ENCODE measurements around the gene GSTT2.

GSTT2 gene

GRCh38 chr22:24023204-24023789, 43.4 kb downstream of the GSTT2 start:
- TF ChIP-seq CTCF (IDR thresholded peaks at IDR 0.05; ENCODE audit: borderline replicate concordance, insufficient read depth, low read depth, low read length): no peak

DNA sequence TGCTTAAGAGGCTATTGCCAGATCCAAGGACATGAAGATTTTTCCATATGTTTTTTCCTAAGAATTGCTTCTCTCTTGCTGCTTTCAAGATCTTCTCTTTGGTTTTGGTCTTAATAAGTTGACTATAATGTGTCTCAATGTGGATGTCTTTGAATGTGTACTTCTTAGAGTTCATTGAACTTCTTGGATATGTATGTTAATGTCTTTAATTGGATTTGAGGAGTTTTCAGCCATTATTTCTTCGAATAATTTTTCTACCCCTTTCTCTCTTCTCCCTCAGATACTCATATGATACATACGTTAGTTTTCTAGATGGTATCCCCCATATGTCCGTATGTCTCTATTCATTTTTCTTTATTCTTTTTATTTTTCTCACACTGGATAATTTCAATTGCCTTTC, 44.4 kb downstream of the GSTT2 start:
- no peak for TF ChIP-seq CTCF (IDR thresholded peaks at IDR 0.05; ENCODE audit: borderline replicate concordance, insufficient read depth, low read depth, low read length)
- no peak overlapping the region for H3K4me3 ChIP-seq (ENCODE audit: low read depth, low read length)

More at GRCh38 chr22:24023204-24023789, 43.4 kb downstream of the GSTT2 start:
- H3K4me3 ChIP-seq (ENCODE audit: low read depth, low read length): no peak overlapping the region

GRCh38 chr22:24025475-24025874, 45.5 kb downstream of the GSTT2 start:
- H3K4me3 ChIP-seq (ENCODE audit: low read depth, low read length): no peak overlapping the region
- no peak for TF ChIP-seq CTCF (IDR thresholded peaks at IDR 0.05; ENCODE audit: borderline replicate concordance, insufficient read depth, low read depth, low read length)

DNA sequence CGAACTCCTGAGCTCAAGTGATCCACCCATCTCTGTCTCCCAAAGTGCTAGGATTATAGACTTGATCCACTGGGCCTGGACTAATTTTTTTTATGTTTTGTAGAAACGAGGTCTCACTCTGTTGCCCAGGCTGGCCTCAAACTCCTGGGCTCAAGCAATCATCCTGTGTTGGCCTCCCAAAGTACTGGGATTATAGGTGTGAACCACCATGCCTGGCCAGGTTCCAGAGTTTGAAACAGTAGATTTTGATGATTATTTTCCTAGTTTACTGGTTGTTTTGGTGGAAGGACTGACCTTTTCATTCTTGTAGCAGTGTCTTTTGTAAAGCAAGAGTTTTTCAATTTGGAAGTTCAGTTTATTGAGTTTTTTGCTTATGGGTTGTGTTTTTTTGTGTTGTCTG, 46.1 kb downstream of the GSTT2 start:
- no peak for TF ChIP-seq CTCF (IDR thresholded peaks at IDR 0.05; ENCODE audit: borderline replicate concordance, insufficient read depth, low read depth, low read length)
- H3K4me3 ChIP-seq (ENCODE audit: low read depth, low read length): no peak overlapping the region

DNA sequence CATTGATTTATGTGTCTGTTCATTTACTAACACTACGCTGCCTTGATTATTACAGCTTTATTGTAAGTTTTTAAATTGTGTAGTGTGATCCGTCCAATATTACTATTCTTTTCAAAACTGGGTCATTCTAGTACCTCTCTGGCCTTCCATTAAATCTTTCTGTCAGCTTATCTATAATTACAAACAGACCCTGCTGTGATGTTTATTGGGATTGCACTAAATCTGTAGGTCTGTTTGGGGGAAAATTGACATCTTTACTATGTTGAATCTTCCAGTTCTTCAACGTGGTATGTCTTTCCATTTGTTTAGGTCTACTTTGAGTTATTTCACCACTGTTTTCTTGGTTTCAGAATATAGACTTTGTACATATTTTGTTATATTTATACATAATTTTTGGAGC, 46.8 kb downstream of the GSTT2 start:
- no peak overlapping the region for H3K4me3 ChIP-seq (ENCODE audit: low read depth, low read length)
- no peak for TF ChIP-seq CTCF (IDR thresholded peaks at IDR 0.05; ENCODE audit: borderline replicate concordance, insufficient read depth, low read depth, low read length)

DNA sequence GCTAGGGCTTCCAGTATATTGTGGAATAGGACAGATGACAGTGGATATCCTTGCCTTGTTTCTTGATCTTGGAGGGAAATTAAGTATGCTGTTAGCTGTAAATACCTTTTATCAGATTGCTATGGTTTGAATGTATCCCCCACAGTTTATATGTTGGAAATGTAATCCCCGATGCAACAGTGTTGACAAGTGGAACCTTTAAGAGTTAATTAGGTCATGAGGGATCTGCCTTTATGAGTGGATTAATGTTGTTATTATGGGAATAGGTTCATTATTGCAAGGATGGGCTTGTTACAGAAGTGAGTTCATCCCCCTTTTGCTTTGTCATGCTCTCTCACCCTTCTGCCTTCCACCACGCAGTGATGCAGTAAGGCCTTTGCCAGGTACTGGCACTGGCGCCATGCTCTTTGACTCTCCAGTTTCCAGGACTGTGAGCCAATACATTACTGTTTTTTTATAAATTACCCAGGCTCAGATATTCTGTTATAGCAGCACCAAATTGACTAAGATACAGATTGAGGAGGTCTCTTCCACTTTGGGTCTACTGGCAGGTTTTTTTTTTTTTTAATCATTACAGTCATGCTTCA, 47.5 kb downstream of the GSTT2 start:
- TF ChIP-seq CTCF (IDR thresholded peaks at IDR 0.05; ENCODE audit: borderline replicate concordance, insufficient read depth, low read depth, low read length): no peak

DNA sequence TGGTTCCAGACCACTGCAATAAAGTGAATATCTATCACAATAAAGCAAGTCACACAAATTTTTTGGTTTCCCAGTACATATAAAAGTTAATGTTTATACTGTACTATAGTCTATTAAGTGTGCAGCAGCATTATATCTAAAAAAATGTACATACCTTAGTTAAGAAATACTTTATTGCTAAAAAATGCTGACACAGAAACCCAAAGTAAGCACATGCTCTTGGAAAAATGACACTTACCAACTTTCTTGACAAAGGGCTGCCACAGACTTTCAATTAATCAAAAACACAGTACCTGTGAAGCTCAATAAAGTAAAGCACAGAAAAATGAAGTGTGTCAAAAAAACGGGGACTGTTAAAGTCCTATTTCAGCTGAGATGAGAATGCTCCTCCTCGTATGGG, 48.1 kb downstream of the GSTT2 start:
- no peak overlapping the region for H3K4me3 ChIP-seq (ENCODE audit: low read depth, low read length)
- TF ChIP-seq CTCF (IDR thresholded peaks at IDR 0.05; ENCODE audit: borderline replicate concordance, insufficient read depth, low read depth, low read length): no peak

More for the DNA sequence above, 47.5 kb downstream of the GSTT2 start:
- no peak overlapping the region for H3K4me3 ChIP-seq (ENCODE audit: low read depth, low read length)

All from GM12875 (cell line).